ENCODE results near the gene RRBP1.

GRCh38 chr20:17626217-17627007, 55.6 kb downstream of the RRBP1 start:
- TF ChIP-seq CTCF (IDR thresholded peaks at IDR 0.05; ENCODE audit: low read depth, low read length), result no peak
- no peak for TF ChIP-seq EZH2phosphoT487 (IDR thresholded peaks at IDR 0.05; ENCODE audit: low read depth)

Measured in OCI-LY3 (cell line).